GOT3 (cell line): Measurements from ENCODE around the gene DLEC1.
"Not testable (repeated sequence)": the region's sequence is repeated elsewhere in the genome, so short reads cannot be mapped to it uniquely, and the experiment has no call there.

Experiments used
- DNase-seq: peaks from one replicate; lab custom pipeline; 2025; ENCODE audit warnings: mixed read lengths; lab: John Stamatoyannopoulos, UW

The DLEC1 gene

GRCh38 chr3:38084334-38085310, 45.6 kb downstream of the DLEC1 start:
- no peak for DNase-seq

- no peak for DNase-seq
Observed at GRCh38 chr3:38085311-38085942, 46.4 kb downstream of the DLEC1 start.

- DNase-seq: no peak
Observed at GRCh38 chr3:38085943-38086324, 46.9 kb downstream of the DLEC1 start.

GRCh38 chr3:38086496-38086895, 47.5 kb downstream of the DLEC1 start:
- DNase-seq: no peak

GRCh38 chr3:38087278-38087677, 48.3 kb downstream of the DLEC1 start:
- not testable (repeated sequence) for DNase-seq

- no peak for DNase-seq
Observed at GRCh38 chr3:38088126-38089078, 49.4 kb downstream of the DLEC1 start.

- no peak for DNase-seq
Observed at GRCh38 chr3:38089163-38089562, 50.2 kb downstream of the DLEC1 start.

GRCh38 chr3:38090453-38090852, 51.4 kb downstream of the DLEC1 start:
- no peak for DNase-seq

GRCh38 chr3:38094999-38095398, 56.0 kb downstream of the DLEC1 start:
- no peak for DNase-seq

- DNase-seq: no peak
Observed at GRCh38 chr3:38095669-38096483, 56.9 kb downstream of the DLEC1 start.

- DNase-seq: no peak
Observed at GRCh38 chr3:38097446-38098375, 58.7 kb downstream of the DLEC1 start.

- DNase-seq: no peak
Observed at GRCh38 chr3:38098376-38098723, 59.3 kb downstream of the DLEC1 start.

GRCh38 chr3:38099518-38099917, 60.5 kb downstream of the DLEC1 start:
- DNase-seq: no peak

- DNase-seq: no peak
Observed at GRCh38 chr3:38100498-38100897, 61.5 kb downstream of the DLEC1 start.

- no peak for DNase-seq
Observed at GRCh38 chr3:38101811-38102443, 62.9 kb downstream of the DLEC1 start.

- no peak for DNase-seq
Observed at GRCh38 chr3:38102444-38102814, 63.4 kb downstream of the DLEC1 start.

- no peak for DNase-seq
Observed at GRCh38 chr3:38105525-38105924, 66.5 kb downstream of the DLEC1 start.

GRCh38 chr3:38107911-38108648, 69.1 kb downstream of the DLEC1 start:
- DNase-seq: no peak
